OCI-LY1 (cell line): ENCODE data around the gene TEAD1.

Experiments used
- EZH2 ChIP-seq: fragments of 200-600 bp; sonication (generic), shearing (Covaris generic); IDR thresholded peaks from 2 replicates; pipeline ENCODE4 v1.8.0; 2017; ENCODE audit warnings: borderline replicate concordance, mixed run types, mild to moderate bottlenecking, antibody characterized with exemption, low read length, moderate library complexity, mixed read lengths
- TF ChIP-seq, protein P1 (sequence below): fragments of 200-600 bp; sonication (generic), shearing (Covaris generic); IDR thresholded peaks from 2 replicates; pipeline ENCODE4 v1.5.1; 2017; ENCODE audit warnings: mild to moderate bottlenecking, antibody characterized with exemption, low read length, moderate library complexity, mixed read lengths

DNA sequence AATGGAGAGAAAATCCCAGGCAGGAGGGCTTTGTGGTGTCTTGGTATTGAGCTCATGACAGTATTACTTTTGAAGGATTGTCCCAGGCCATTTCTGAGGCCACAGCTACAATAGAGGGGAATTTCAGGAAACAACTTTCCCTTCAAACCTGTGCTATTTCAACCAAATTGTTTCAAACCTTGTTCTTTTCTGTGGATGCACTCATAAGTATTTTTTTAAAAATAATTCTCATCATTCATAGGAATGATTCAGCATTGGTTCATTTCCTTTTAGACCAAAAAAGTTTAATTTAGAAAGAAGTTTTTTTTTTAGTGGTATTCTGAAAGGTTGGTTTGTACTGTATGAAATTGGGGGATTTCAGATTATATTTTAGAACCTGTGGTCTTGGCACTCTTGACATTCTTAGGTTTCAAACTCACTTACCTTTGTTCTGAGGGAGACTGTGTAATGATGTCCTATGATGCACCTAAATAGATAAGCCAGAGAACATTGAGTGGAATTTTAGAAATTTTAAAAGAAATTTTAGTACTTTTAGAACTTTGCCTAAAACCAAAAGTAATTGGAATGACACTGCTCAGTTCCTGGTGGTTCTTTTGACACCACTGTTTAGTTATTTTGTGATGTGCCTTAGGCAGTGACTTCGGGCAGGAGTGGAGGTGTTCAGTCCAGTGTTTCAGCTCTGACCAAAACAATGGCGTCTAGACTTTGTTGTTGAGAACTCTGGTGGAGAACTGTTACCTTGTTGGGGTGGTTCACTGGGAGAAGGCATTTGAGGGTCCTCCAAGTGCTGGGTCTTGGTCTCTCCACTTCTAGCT, 12.2 kb downstream of the TEAD1 start:
- TF ChIP-seq, protein P1, sequence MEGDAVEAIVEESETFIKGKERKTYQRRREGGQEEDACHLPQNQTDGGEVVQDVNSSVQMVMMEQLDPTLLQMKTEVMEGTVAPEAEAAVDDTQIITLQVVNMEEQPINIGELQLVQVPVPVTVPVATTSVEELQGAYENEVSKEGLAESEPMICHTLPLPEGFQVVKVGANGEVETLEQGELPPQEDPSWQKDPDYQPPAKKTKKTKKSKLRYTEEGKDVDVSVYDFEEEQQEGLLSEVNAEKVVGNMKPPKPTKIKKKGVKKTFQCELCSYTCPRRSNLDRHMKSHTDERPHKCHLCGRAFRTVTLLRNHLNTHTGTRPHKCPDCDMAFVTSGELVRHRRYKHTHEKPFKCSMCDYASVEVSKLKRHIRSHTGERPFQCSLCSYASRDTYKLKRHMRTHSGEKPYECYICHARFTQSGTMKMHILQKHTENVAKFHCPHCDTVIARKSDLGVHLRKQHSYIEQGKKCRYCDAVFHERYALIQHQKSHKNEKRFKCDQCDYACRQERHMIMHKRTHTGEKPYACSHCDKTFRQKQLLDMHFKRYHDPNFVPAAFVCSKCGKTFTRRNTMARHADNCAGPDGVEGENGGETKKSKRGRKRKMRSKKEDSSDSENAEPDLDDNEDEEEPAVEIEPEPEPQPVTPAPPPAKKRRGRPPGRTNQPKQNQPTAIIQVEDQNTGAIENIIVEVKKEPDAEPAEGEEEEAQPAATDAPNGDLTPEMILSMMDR = no peak
- no peak for TF ChIP-seq EZH2
